COLO829 (cell line): ENCODE data around the gene SLC25A45.

ENCODE experiments used
- DNase-seq: peaks from one replicate; pipeline ENCODE4 v3.0.0; 2012; ENCODE audit warnings: low spot score

Gene SLC25A45

GRCh38 chr11:65382033-65382803 lies at the start of gene SLC25A45:
TSS of gene SLC25A45 (minus strand) at chr11:65382646. CDS start at chr11:65381951, 695 bp downstream.
- peak; percentile 84 for DNase-seq

GRCh38 chr11:65431451-65432099 lies 49.1 kb upstream of the SLC25A45 start:
- DNase-seq: no peak

- DNase-seq: no peak
Measured at GRCh38 chr11:65430406-65431217, 48.2 kb upstream of the SLC25A45 start.

- no peak for DNase-seq
Measured at GRCh38 chr11:65429724-65430405, 47.4 kb upstream of the SLC25A45 start.

- no peak for DNase-seq
Measured at GRCh38 chr11:65429068-65429681, 46.7 kb upstream of the SLC25A45 start.

GRCh38 chr11:65428578-65429067 lies 46.2 kb upstream of the SLC25A45 start:
- DNase-seq: no peak

GRCh38 chr11:65427691-65428577 lies 45.5 kb upstream of the SLC25A45 start:
- no peak for DNase-seq

- no peak for DNase-seq
Measured at GRCh38 chr11:65426839-65427690, 44.6 kb upstream of the SLC25A45 start.

- no peak for DNase-seq
Measured at GRCh38 chr11:65425971-65426838, 43.8 kb upstream of the SLC25A45 start.

- no peak for DNase-seq
Measured at GRCh38 chr11:65425105-65425970, 42.9 kb upstream of the SLC25A45 start.

- DNase-seq: no peak
Measured at GRCh38 chr11:65424205-65425104, 42.0 kb upstream of the SLC25A45 start.

- DNase-seq: no peak
Measured at GRCh38 chr11:65423516-65424204, 41.2 kb upstream of the SLC25A45 start.

- DNase-seq: peak; percentile 74
Measured at GRCh38 chr11:65422633-65423515, 40.4 kb upstream of the SLC25A45 start, which contains the start of gene NEAT1. TSS of gene NEAT1 (plus strand) at chr11:65422798.

GRCh38 chr11:65421794-65422632 lies 39.6 kb upstream of the SLC25A45 start:
- DNase-seq: peak; percentile 68
